GM19238 (cell line): ENCODE measurements around the gene CXXC5.
"Not testable (repeated sequence)": the region's sequence is repeated elsewhere in the genome, so short reads cannot be mapped to it uniquely, and the experiment has no call there.

Experiments
- DNase-seq: peaks from one replicate; pipeline ENCODE4 v3.0.0; 2011; ENCODE audit warnings: low spot score; ENCODE audit not compliant: insufficient read length

Gene CXXC5

GRCh38 chr5:139648205-139649081 lies at the start of gene CXXC5:
Gene CXXC5 (plus strand): TSS chr5:139648349. CDS start chr5:139680524, 32,175 bp downstream.
- peak; percentile 80 for DNase-seq

GRCh38 chr5:139598601-139598965 lies 49.6 kb upstream of the CXXC5 start:
- not testable (repeated sequence) for DNase-seq

GRCh38 chr5:139600336-139600949 lies 47.7 kb upstream of the CXXC5 start:
- DNase-seq: no peak

GRCh38 chr5:139601429-139601828 lies 46.7 kb upstream of the CXXC5 start:
- no peak for DNase-seq

- not testable (repeated sequence) for DNase-seq
These were observed 46.2 kb upstream of the CXXC5 start for GRCh38 chr5:139601948-139602347.

- DNase-seq: no peak
These were observed 42.3 kb upstream of the CXXC5 start for GRCh38 chr5:139605887-139606286.

GRCh38 chr5:139611703-139612584 lies 36.2 kb upstream of the CXXC5 start:
- no peak for DNase-seq

GRCh38 chr5:139619861-139620260 lies 28.3 kb upstream of the CXXC5 start:
- DNase-seq: no peak

GRCh38 chr5:139625398-139625797 lies 22.8 kb upstream of the CXXC5 start:
- not testable (repeated sequence) for DNase-seq

GRCh38 chr5:139630855-139631254 lies 17.3 kb upstream of the CXXC5 start:
- DNase-seq: no peak

- DNase-seq: no peak
These were observed 16.5 kb upstream of the CXXC5 start for GRCh38 chr5:139631520-139632165.

- DNase-seq: no peak
These were observed 14.7 kb upstream of the CXXC5 start for GRCh38 chr5:139633295-139634027.

- DNase-seq: no peak
These were observed 14.2 kb upstream of the CXXC5 start for GRCh38 chr5:139634028-139634325.

- no peak for DNase-seq
These were observed 13.6 kb upstream of the CXXC5 start for GRCh38 chr5:139634541-139634940.

GRCh38 chr5:139635191-139635590 lies 13.0 kb upstream of the CXXC5 start:
- DNase-seq: no peak

- DNase-seq: no peak
These were observed 12.4 kb upstream of the CXXC5 start for GRCh38 chr5:139635606-139636206.

- peak; percentile 92 for DNase-seq
These were observed 11.8 kb upstream of the CXXC5 start for GRCh38 chr5:139636207-139636792.

GRCh38 chr5:139636975-139637408 lies 11.2 kb upstream of the CXXC5 start:
- no peak for DNase-seq

GRCh38 chr5:139637438-139638089 lies 10.6 kb upstream of the CXXC5 start:
- peak; percentile 80 for DNase-seq
